Keratinocyte (primary cell): ENCODE results near the gene DLGAP1. TPM values are rescaled to one million over a fixed set of nuclear protein-coding genes. Genes with fewer than 3 reads are reported as not detected.

Source experiments
- DNase-seq: peaks from one replicate; pipeline ENCODE4 v3.0.0-alpha.2; 2011; ENCODE audit warnings: low read depth, missing footprints, low spot score
- FAIRE-seq: peaks from 2 replicates; lab custom pipeline; 2011; peaks lifted over from hg19 to GRCh38; lab: Jason Lieb, UNC
- H2AFZ ChIP-seq: 2 replicates; pipeline ENCODE4 v1.6.0; 2012; ENCODE audit warnings: low read length, control low read depth, inconsistent platforms; ENCODE audit not compliant: control insufficient read depth
- H3K27ac ChIP-seq: 2 replicates; pipeline ENCODE4 v1.5.1; 2011; ENCODE audit warnings: low read length; ENCODE audit not compliant: control insufficient read depth, insufficient read depth
- H3K27me3 ChIP-seq: 3 replicates; pipeline ENCODE4 v1.6.0; 2011; ENCODE audit warnings: low read length; ENCODE audit not compliant: control insufficient read depth, insufficient read depth; ENCODE audit errors: extremely low read depth
- H3K36me3 ChIP-seq, 2 experiments: 2 replicates in 1 of 2; 3 replicates in 1 of 2; pipeline ENCODE4 v1.5.1; 2011; ENCODE audit warnings: low read length in 2 of 2, mild to moderate bottlenecking in 1 of 2; ENCODE audit not compliant: control insufficient read depth in 2 of 2, insufficient read depth in 2 of 2; ENCODE audit errors: extremely low read depth in 1 of 2
- H3K4me1 ChIP-seq: 3 replicates; pipeline ENCODE4 v1.5.1; 2011; ENCODE audit warnings: low read length; ENCODE audit not compliant: control insufficient read depth, insufficient read depth; ENCODE audit errors: extremely low read depth
- H3K4me2 ChIP-seq: 3 replicates; pipeline ENCODE4 v1.6.0; 2011; ENCODE audit warnings: low read depth, low read length; ENCODE audit not compliant: control insufficient read depth, insufficient read depth; ENCODE audit errors: extremely low read depth
- H3K4me3 ChIP-seq, 3 experiments: fragments of 200-600 bp in 1 of 3; sonication (generic) in 1 of 3; 2 replicates in 2 of 3; 3 replicates in 1 of 3; pipeline ENCODE4 v1.5.1; 2011 to 2016; ENCODE audit warnings: low read length in 3 of 3, mild to moderate bottlenecking in 3 of 3, control low read depth in 2 of 3, inconsistent platforms in 1 of 3, low read depth in 1 of 3, mixed read lengths in 1 of 3, mixed run types in 1 of 3, moderate library complexity in 1 of 3; ENCODE audit not compliant: control insufficient read depth in 2 of 3, insufficient read depth in 2 of 3; ENCODE audit errors: extremely low read depth in 1 of 3
- H3K79me2 ChIP-seq: 2 replicates; pipeline ENCODE4 v1.6.0; 2012; ENCODE audit warnings: low read length; ENCODE audit not compliant: control insufficient read depth, insufficient read depth
- H3K9ac ChIP-seq: 3 replicates; pipeline ENCODE4 v1.6.0; 2011; ENCODE audit warnings: low read length; ENCODE audit not compliant: control insufficient read depth, insufficient read depth; ENCODE audit errors: extremely low read depth
- H3K9me1 ChIP-seq: 3 replicates; pipeline ENCODE4 v1.6.0; 2011; ENCODE audit warnings: low read length; ENCODE audit not compliant: control insufficient read depth, insufficient read depth; ENCODE audit errors: extremely low read depth
- H3K9me3 ChIP-seq: 2 replicates; pipeline ENCODE4 v1.5.1; 2012; ENCODE audit warnings: low read depth, low read length; ENCODE audit not compliant: control insufficient read depth
- H4K20me1 ChIP-seq: 3 replicates; pipeline ENCODE4 v1.6.0; 2011; ENCODE audit warnings: low read length; ENCODE audit not compliant: control insufficient read depth, insufficient read depth; ENCODE audit errors: extremely low read depth
- CTCF ChIP-seq, 3 experiments: IDR thresholded peaks in 1 of 3; conservative IDR thresholded peaks in 1 of 3; optimal IDR thresholded peaks in 1 of 3; 2 replicates in 2 of 3; 3 replicates in 1 of 3; pipeline versions ENCODE3 to v1.5.1; 2011; ENCODE audit warnings: low read length in 3 of 3, mild to moderate bottlenecking in 3 of 3, moderate library complexity in 2 of 3, control low read depth in 1 of 3, inconsistent platforms in 1 of 3; ENCODE audit not compliant: insufficient read depth in 2 of 3; ENCODE audit errors: extremely low read depth in 1 of 3
- EZH2 ChIP-seq: IDR thresholded peaks from one replicate; pipeline ENCODE4 v1.6.1; 2012; ENCODE audit warnings: inconsistent platforms, mild to moderate bottlenecking, low read length, moderate library complexity
- dilution Hi-C: fragments of 300-500 bp; cut with MboI; formaldehyde crosslinking; loops from one replicate; pipeline ENCODE4 v1.7.0; 2020; ENCODE audit warnings: low sequenced_read_pairs; ENCODE audit not compliant: extremely low pct_ligation_motif_present
- polyA plus RNA-seq, 5 experiments: library from polyadenylated mRNA; depleted of rRNA in 3 of 5; stranded (reverse) in 3 of 5; stranded (forward) in 1 of 5; unstranded in 1 of 5; fragments of >200 nt; gene quantifications; 1 replicate in 1 of 5; 2 replicates in 3 of 5; 3 replicates in 1 of 5; pipeline versions ENCODE4 v1.2.1 to v1.2.3, GENCODE V29; 2011 to 2012; ENCODE audit warnings: missing spikeins in 2 of 5, low read depth in 1 of 5, low replicate concordance in 1 of 5

Gene DLGAP1
- polyA plus RNA-seq, 1 donor (not counting 4 experiments of a cell fraction or from before 2014, with no cell fraction given): not detected

DNA sequence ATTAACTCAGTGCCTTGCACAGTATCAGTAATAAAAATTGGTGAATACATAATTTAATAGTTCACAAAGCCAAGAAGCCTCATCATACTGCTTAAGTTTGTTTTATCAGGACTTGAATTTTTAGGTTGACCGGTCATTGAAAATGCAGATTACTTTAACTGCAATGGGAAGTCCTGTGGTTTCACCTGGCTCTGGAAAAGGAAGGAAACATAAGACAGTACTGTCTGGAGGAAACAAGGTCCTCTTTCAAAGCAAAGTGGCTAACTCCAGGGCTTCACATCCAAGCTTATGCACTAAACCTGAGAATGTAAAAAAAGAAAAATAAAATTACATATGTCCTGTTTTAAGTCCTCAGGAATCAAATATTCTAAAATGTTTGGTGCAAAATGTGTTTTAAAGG is 119.7 kb downstream of the DLGAP1 start:
- TF ChIP-seq EZH2 (no peak), CTCF (optimal IDR thresholded peaks at IDR 0.05 in 1 of 3, IDR thresholded peaks at IDR 0.05 in 1 of 3, conservative IDR thresholded peaks at IDR 0.05 in 1 of 3; ENCODE audit: extremely low read depth in 1 of 3, insufficient read depth in 2 of 3, low read length in 3 of 3) (no peak)
- Histone ChIP-seq H3K9ac (no peak overlapping the region), H4K20me1 (no peaks in the 10 kb centered on the region), H3K4me1 (no peaks in the 10 kb centered on the region), H3K36me3 (no peaks in the 10 kb centered on the region), H3K27me3 (no peaks in the 10 kb centered on the region), H3K9me1 (no peaks in the 10 kb centered on the region), H2AFZ (no peak overlapping the region), H3K4me3 (no peak overlapping the region), H3K9me3 (no peaks in the 10 kb centered on the region), H3K27ac (no peak overlapping the region), H3K79me2 (no peaks in the 10 kb centered on the region), H3K4me2 (no peak overlapping the region)
- dilution Hi-C loops: no loop called here
- no peak for DNase-seq
- no peak for FAIRE-seq

- Histone ChIP-seq H2AFZ (no peak overlapping the region), H3K9me1 (no peaks in the 10 kb centered on the region), H3K9me3 (no peaks in the 10 kb centered on the region), H4K20me1 (no peaks in the 10 kb centered on the region), H3K9ac (no peak overlapping the region), H3K36me3 (no peaks in the 10 kb centered on the region), H3K79me2 (no peaks in the 10 kb centered on the region), H3K4me1 (no peaks in the 10 kb centered on the region), H3K4me3 (no peak overlapping the region), H3K4me2 (no peak overlapping the region), H3K27me3 (no peaks in the 10 kb centered on the region), H3K27ac (no peak overlapping the region)
- TF ChIP-seq EZH2: no peak
- TF ChIP-seq CTCF (optimal IDR thresholded peaks at IDR 0.05 in 1 of 3, IDR thresholded peaks at IDR 0.05 in 1 of 3, conservative IDR thresholded peaks at IDR 0.05 in 1 of 3; ENCODE audit: extremely low read depth in 1 of 3, insufficient read depth in 2 of 3, low read length in 3 of 3): no peak
- FAIRE-seq (no peak), DNase-seq (no peak)
- dilution Hi-C loops: no loop called here
These were observed 122.1 kb downstream of the DLGAP1 start for GRCh38 chr18:4333043-4333442.
